IPS DF 19.7 (cell line): ENCODE results near the gene METAP1D.

Experiments
- DNase-seq: peaks from one replicate; pipeline ENCODE4 v3.0.0-alpha.2; 2013; ENCODE audit warnings: low read depth, low spot score

METAP1D gene

GRCh38 chr2:172091761-172092566 is 92.2 kb downstream of the METAP1D start:
- no peak for DNase-seq

- DNase-seq = no peak
These were observed 93.1 kb downstream of the METAP1D start for GRCh38 chr2:172092716-172093415.

GRCh38 chr2:172093416-172094293 is 93.9 kb downstream of the METAP1D start:
- DNase-seq = no peak

GRCh38 chr2:172094294-172095145 is 94.8 kb downstream of the METAP1D start:
- DNase-seq = no peak

GRCh38 chr2:172095146-172095904 is 95.6 kb downstream of the METAP1D start:
- no peak for DNase-seq

- no peak for DNase-seq
These were observed 96.3 kb downstream of the METAP1D start for GRCh38 chr2:172095905-172096625.

GRCh38 chr2:172096626-172097547 is 97.1 kb downstream of the METAP1D start:
- no peak for DNase-seq

GRCh38 chr2:172097557-172098131 is 97.9 kb downstream of the METAP1D start:
- DNase-seq = no peak

- DNase-seq = no peak
These were observed 98.5 kb downstream of the METAP1D start for GRCh38 chr2:172098287-172098649.

GRCh38 chr2:172098650-172099471 is 99.1 kb downstream of the METAP1D start:
- DNase-seq = no peak

GRCh38 chr2:172099472-172100079 is 99.8 kb downstream of the METAP1D start:
- DNase-seq = no peak

GRCh38 chr2:172100080-172100934 is 100.6 kb downstream of the METAP1D start:
- no peak for DNase-seq

GRCh38 chr2:172100935-172101820 is 101.4 kb downstream of the METAP1D start:
- DNase-seq = no peak

- no peak for DNase-seq
These were observed 102.2 kb downstream of the METAP1D start for GRCh38 chr2:172101821-172102390.
